ENCODE data around the gene MYRIP.

DNA sequence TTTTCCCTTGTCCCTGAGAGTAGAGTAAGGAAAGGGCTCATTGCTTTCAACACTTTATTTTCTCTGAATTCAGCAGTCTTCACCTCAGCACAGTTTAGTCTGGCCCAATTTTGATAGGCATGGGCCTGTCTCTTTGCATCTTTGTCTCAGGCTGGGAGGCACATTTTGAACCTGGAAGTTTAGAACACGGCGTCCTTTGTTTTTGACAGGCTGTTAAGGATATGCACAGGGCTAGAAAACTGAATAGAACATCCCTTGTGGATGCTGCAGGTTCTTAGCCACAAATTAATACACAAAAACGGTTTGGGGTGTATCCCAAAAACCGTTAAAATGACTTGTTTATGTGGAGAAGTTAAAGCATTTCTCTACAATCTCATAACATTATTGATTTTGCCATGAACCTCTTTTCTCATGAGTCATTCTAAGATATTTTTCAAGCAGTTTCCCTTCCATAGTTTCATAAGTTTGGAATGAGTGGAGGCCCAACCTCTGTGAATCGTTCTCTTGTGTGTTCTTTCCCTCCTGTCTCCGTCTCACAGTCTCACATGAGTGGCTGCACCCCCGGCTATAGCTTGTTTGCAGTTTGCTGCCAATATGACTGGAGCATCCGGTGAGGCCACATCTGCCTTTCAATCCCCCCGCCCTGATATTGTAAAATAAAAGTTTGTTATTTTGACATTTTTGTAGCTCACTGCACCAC, 307.2 kb downstream of the MYRIP start:
- TF ChIP-seq, protein P1, sequence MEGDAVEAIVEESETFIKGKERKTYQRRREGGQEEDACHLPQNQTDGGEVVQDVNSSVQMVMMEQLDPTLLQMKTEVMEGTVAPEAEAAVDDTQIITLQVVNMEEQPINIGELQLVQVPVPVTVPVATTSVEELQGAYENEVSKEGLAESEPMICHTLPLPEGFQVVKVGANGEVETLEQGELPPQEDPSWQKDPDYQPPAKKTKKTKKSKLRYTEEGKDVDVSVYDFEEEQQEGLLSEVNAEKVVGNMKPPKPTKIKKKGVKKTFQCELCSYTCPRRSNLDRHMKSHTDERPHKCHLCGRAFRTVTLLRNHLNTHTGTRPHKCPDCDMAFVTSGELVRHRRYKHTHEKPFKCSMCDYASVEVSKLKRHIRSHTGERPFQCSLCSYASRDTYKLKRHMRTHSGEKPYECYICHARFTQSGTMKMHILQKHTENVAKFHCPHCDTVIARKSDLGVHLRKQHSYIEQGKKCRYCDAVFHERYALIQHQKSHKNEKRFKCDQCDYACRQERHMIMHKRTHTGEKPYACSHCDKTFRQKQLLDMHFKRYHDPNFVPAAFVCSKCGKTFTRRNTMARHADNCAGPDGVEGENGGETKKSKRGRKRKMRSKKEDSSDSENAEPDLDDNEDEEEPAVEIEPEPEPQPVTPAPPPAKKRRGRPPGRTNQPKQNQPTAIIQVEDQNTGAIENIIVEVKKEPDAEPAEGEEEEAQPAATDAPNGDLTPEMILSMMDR (IDR thresholded peaks at IDR 0.05) = no peak
- no peak for TF ChIP-seq POLR2A (IDR thresholded peaks at IDR 0.05)

Measured in adrenal gland (tissue), 5 donors.